HL-60 (cell line): ENCODE results near the gene KIF1B.

Experiments
- DNase-seq, 2 experiments: peaks; one replicate each; pipeline ENCODE4 v3.0.0-alpha.2; 2010 to 2020; ENCODE audit warnings: low read depth in 1 of 2, low spot score in 1 of 2
- H3K27ac ChIP-seq: fragments of 250-450 bp; sonication (Bioruptor Pico); replicated peaks from 2 replicates; pipeline ENCODE4 v1.5.1; 2020; ENCODE audit warnings: mild to moderate bottlenecking, moderate library complexity
- H3K27me3 ChIP-seq: fragments of 250-450 bp; sonication (Bioruptor Pico); 2 replicates; pipeline ENCODE4 v1.5.1; 2021; ENCODE audit warnings: mild to moderate bottlenecking, moderate library complexity; ENCODE audit not compliant: insufficient read depth, poor library complexity, severe bottlenecking
- H3K4me3 ChIP-seq: replicated peaks from 2 replicates; pipeline ENCODE4 v1.5.1; 2011; ENCODE audit warnings: mild to moderate bottlenecking, control low read depth, low read length; ENCODE audit not compliant: insufficient read depth
- CTCF ChIP-seq: IDR thresholded peaks from one replicate; pipeline ENCODE4 v1.5.1; 2011; ENCODE audit warnings: low read length, control low read depth, inconsistent platforms; ENCODE audit not compliant: insufficient read depth
- GABPA ChIP-seq: IDR thresholded peaks from 2 replicates; pipeline ENCODE4 v1.6.1; 2012; ENCODE audit warnings: low read depth
- POLR2AphosphoS5 ChIP-seq: IDR thresholded peaks from 2 replicates; pipeline ENCODE4 v1.6.1; 2012; ENCODE audit warnings: low read depth
- REST ChIP-seq: IDR thresholded peaks from 2 replicates; pipeline ENCODE4 v1.6.1; 2012; ENCODE audit warnings: low read depth; ENCODE audit not compliant: insufficient replicate concordance
- SPI1 ChIP-seq: IDR thresholded peaks from 2 replicates; pipeline ENCODE4 v1.6.1; 2012; ENCODE audit warnings: low read depth, mild to moderate bottlenecking, borderline replicate concordance

Gene KIF1B

DNA sequence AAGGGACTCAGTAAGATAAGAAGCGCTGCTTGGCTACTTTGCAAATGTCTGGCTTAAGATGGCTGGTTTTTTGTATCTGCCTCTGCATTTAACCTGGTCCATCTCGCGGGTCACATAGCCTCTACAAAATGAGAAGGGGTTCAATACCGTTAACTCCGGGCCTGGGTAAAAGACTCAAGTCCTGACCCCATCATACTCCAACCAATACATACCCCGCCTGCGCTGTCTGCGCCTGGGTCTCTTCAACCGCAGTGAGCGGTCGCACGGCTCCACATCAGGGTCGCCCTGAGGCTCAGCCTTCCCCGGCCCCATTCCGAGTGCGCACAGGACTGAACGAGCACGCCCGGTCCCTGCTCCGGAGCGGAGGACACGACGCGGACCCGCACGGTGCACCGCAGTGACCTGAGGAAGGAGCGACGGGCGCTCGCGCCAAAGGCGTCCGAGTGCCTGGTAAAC is 187.9 kb downstream of the KIF1B start:
- Histone ChIP-seq H3K27me3 (no peaks in the 10 kb centered on the region), H3K4me3 (peak overlapping the region; percentile 62), H3K27ac (peak overlapping the region; percentile 95)
- DNase-seq = no peak
- no peak for TF ChIP-seq GABPA
- no peak for TF ChIP-seq SPI1
- TF ChIP-seq POLR2AphosphoS5 = no peak
- no peak for TF ChIP-seq CTCF
- no peak for TF ChIP-seq REST

- DNase-seq = peak; percentile 98 to 100
- Histone ChIP-seq H3K4me3 (peak within 1 kb of the TSS; percentile 62), H3K27ac (peak within 1 kb of the TSS; percentile 95), H3K27me3 (no peaks in the 10 kb centered on the region)
- TF ChIP-seq GABPA (0 out of 2 replicates have a peak, but pooled peaks have one; percentile 12), CTCF (no peak), SPI1 (no peak), POLR2AphosphoS5 (peak; percentile 84), REST (peak; percentile 32)
Measured at GRCh38 chr1:10398734-10399443, 188.5 kb downstream of the KIF1B start, which contains the start of gene PGD. PGD (plus strand) TSS chr1:10399064; CDS start chr1:10399118, 54 bp downstream.

DNA sequence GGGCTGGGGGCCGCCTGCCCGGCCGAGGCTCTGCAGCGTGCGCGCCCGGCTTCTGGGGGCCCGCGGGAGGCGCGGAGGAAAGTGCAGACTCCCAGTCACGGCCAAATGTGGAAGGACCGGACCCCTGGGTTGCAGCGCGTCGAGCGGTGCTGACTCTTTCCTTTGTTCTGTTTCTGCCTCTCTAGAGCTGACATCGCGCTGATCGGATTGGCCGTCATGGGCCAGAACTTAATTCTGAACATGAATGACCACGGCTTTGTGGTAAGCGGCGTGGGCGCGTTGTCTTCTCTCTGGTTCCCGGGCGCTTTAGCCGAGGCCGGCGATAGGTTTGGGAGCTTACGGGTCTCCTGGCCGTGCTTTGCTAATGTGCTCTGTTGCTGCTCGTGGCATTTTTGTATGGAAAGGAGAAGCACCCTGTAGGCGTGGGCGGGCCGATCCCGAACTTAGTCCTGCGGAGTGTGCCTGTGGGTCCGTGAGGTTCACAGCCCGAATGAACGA is 189.1 kb downstream of the KIF1B start:
- TF ChIP-seq POLR2AphosphoS5 (no peak), GABPA (no peak), REST (no peak), CTCF (no peak), SPI1 (no peak)
- Histone ChIP-seq H3K27me3 (no peaks in the 10 kb centered on the region), H3K27ac (peak overlapping the region; percentile 95), H3K4me3 (peak overlapping the region; percentile 62)
- peak in 1 of 2 experiments; percentile 36 for DNase-seq
